ENCODE results near the gene SEC63.

GRCh38 chr6:107989166-107990094 lies 31.4 kb upstream of the SEC63 start:
- TF ChIP-seq, protein P1, sequence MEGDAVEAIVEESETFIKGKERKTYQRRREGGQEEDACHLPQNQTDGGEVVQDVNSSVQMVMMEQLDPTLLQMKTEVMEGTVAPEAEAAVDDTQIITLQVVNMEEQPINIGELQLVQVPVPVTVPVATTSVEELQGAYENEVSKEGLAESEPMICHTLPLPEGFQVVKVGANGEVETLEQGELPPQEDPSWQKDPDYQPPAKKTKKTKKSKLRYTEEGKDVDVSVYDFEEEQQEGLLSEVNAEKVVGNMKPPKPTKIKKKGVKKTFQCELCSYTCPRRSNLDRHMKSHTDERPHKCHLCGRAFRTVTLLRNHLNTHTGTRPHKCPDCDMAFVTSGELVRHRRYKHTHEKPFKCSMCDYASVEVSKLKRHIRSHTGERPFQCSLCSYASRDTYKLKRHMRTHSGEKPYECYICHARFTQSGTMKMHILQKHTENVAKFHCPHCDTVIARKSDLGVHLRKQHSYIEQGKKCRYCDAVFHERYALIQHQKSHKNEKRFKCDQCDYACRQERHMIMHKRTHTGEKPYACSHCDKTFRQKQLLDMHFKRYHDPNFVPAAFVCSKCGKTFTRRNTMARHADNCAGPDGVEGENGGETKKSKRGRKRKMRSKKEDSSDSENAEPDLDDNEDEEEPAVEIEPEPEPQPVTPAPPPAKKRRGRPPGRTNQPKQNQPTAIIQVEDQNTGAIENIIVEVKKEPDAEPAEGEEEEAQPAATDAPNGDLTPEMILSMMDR (IDR thresholded peaks at IDR 0.05; ENCODE audit: low read depth, low read length), result no peak
- TF ChIP-seq EZH2phosphoT487 (IDR thresholded peaks at IDR 0.05; ENCODE audit: low read depth), result no peak

All from OCI-LY3 (cell line).